RWPE2 (cell line): ENCODE measurements around the gene ERMP1.

Experiments
- ATAC-seq: fragments of 200-7000 bp; cut with Tn5 transposase; 3 replicates; pipeline ENCODE4 v1.9.1; 2021; ENCODE audit warnings: low read depth
- DNase-seq: peaks from one replicate; pipeline ENCODE4 v3.0.0-alpha.2; 2020; ENCODE audit warnings: low spot score
- H3K27ac ChIP-seq: fragments of 450-650 bp; 2 replicates; pipeline ENCODE4 v1.5.1; 2017; ENCODE audit warnings: mild to moderate bottlenecking; ENCODE audit not compliant: poor library complexity, severe bottlenecking
- H3K27me3 ChIP-seq: fragments of 250-450 bp; sonication (Bioruptor Pico); 2 replicates; pipeline ENCODE4 v1.5.1; 2021; ENCODE audit warnings: mild to moderate bottlenecking, moderate library complexity; ENCODE audit not compliant: insufficient read depth, poor library complexity, severe bottlenecking
- H3K36me3 ChIP-seq: fragments of 250-450 bp; sonication (Bioruptor Pico); 2 replicates; pipeline ENCODE4 v1.5.1; 2020; ENCODE audit warnings: low read depth, mild to moderate bottlenecking, moderate library complexity
- H3K4me1 ChIP-seq: fragments of 250-450 bp; sonication (Bioruptor Pico); 2 replicates; pipeline ENCODE4 v1.5.1; 2021; ENCODE audit warnings: mild to moderate bottlenecking, moderate library complexity; ENCODE audit not compliant: insufficient read depth, poor library complexity, severe bottlenecking
- H3K4me3 ChIP-seq: fragments of 250-450 bp; sonication (Bioruptor Pico); 2 replicates; pipeline ENCODE4 v1.5.1; 2021; ENCODE audit warnings: mild to moderate bottlenecking, moderate library complexity; ENCODE audit not compliant: severe bottlenecking
- H3K9me3 ChIP-seq: fragments of 250-450 bp; sonication (Bioruptor Pico); 2 replicates; pipeline ENCODE4 v1.5.1; 2021; ENCODE audit warnings: mild to moderate bottlenecking, moderate library complexity; ENCODE audit not compliant: severe bottlenecking
- TF ChIP-seq, protein P1 (sequence below): fragments of 450-650 bp; IDR thresholded peaks from one replicate; pipeline ENCODE4 v1.5.1; 2017; ENCODE audit warnings: mild to moderate bottlenecking, moderate library complexity; ENCODE audit not compliant: poor library complexity, severe bottlenecking

ERMP1 gene

DNA sequence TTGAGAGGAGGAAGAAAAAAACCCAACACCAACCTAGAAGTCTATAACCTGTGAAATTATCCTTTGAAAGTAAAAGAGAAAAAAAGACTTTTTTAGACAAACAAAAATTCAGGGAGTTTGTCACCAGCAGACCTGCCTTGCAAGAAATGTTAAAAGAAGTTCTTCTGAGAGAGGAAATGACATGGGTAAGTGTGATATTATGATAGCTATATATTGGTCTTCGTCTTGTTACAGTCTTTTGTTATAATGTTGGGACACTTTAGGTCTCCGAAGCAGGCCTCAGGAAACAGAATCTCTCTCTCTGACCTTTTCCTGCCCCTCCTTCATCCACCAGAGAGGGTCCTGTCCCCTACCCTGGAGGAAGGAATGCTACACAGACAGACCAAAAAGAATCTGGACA, 41.1 kb upstream of the ERMP1 start:
- no peak for ATAC-seq
- H3K36me3 ChIP-seq = no peaks in the 10 kb centered on the region
- no peaks in the 10 kb centered on the region for H3K27me3 ChIP-seq
- no peaks in the 10 kb centered on the region for H3K9me3 ChIP-seq
- no peak overlapping the region for H3K4me3 ChIP-seq
- H3K27ac ChIP-seq = no peak overlapping the region
- TF ChIP-seq, protein P1, sequence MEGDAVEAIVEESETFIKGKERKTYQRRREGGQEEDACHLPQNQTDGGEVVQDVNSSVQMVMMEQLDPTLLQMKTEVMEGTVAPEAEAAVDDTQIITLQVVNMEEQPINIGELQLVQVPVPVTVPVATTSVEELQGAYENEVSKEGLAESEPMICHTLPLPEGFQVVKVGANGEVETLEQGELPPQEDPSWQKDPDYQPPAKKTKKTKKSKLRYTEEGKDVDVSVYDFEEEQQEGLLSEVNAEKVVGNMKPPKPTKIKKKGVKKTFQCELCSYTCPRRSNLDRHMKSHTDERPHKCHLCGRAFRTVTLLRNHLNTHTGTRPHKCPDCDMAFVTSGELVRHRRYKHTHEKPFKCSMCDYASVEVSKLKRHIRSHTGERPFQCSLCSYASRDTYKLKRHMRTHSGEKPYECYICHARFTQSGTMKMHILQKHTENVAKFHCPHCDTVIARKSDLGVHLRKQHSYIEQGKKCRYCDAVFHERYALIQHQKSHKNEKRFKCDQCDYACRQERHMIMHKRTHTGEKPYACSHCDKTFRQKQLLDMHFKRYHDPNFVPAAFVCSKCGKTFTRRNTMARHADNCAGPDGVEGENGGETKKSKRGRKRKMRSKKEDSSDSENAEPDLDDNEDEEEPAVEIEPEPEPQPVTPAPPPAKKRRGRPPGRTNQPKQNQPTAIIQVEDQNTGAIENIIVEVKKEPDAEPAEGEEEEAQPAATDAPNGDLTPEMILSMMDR = no peak
- peaks cover under 1% of the 10 kb centered on the region for H3K4me1 ChIP-seq
- DNase-seq = no peak

DNA sequence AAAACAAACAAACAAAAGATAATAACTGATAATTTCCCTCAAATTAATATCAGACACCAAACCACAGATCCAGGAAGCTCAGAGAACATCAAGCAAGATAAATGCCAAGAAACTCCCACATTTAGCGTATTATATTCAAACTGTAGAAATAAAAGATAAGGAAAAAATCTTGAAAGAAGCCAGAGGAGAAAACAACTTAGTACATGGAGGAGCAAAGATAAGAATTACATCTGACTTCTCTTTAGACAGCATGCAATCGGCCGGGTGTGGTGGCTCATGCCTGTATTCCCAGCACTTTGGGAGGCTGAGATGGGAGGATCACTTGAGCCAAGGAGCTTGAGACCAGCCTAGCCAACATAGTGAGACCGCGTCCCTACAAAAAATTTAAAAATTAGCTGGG, 40.5 kb upstream of the ERMP1 start:
- no peak overlapping the region for H3K27ac ChIP-seq
- no peaks in the 10 kb centered on the region for H3K9me3 ChIP-seq
- no peak for ATAC-seq
- no peak for DNase-seq
- H3K4me3 ChIP-seq = no peak overlapping the region
- H3K36me3 ChIP-seq = no peaks in the 10 kb centered on the region
- no peaks in the 10 kb centered on the region for H3K27me3 ChIP-seq
- no peaks in the 10 kb centered on the region for H3K4me1 ChIP-seq
- TF ChIP-seq, protein P1 = no peak

DNA sequence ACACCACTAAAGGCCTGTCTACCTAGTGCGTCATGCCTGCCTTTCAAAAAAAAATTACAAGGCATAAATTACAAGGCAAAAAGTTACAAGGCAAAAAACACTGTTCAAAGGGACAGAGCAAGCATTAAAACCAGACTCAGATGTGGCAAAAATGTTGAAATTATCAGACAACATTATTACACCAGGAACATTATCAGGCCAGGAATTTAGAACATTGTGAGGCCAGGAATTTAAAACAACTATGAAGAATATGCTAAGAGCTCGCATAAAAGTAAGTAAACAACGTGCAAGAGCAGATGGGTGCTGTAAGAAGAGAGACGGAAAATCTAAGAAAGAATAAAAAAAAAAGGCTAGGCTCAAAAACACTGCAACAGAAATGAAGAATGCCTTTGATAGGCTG, 39.6 kb upstream of the ERMP1 start:
- Histone ChIP-seq H3K36me3 (no peaks in the 10 kb centered on the region), H3K27ac (no peak overlapping the region), H3K4me1 (no peaks in the 10 kb centered on the region), H3K4me3 (no peak overlapping the region), H3K9me3 (no peaks in the 10 kb centered on the region), H3K27me3 (no peaks in the 10 kb centered on the region)
- TF ChIP-seq, protein P1 = no peak
- DNase-seq = no peak
- ATAC-seq = no peak

DNA sequence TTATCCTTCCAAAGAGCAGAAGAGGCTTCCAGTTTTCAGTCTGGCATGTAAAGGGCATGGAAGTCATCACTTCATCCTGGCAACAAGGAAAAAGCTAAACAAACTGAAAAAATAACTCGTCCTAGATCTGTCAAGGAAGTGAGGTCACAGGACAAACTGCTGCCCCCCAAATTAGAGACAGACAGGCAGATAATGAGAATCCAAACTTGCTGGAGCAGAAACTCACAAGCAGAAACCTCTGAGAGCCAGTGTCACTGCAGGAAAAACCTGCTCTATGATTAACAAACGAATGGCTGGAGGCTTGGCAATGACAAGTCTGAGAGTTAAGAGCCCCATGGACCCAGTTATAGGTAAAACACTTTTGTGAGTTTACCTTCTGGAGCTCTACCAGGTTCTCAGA, 38.9 kb upstream of the ERMP1 start:
- Histone ChIP-seq H3K36me3 (no peaks in the 10 kb centered on the region), H3K9me3 (no peaks in the 10 kb centered on the region), H3K4me1 (no peaks in the 10 kb centered on the region), H3K27ac (no peak overlapping the region), H3K27me3 (no peaks in the 10 kb centered on the region), H3K4me3 (no peak overlapping the region)
- ATAC-seq (no peak), DNase-seq (no peak)
- TF ChIP-seq, protein P1 = no peak

DNA sequence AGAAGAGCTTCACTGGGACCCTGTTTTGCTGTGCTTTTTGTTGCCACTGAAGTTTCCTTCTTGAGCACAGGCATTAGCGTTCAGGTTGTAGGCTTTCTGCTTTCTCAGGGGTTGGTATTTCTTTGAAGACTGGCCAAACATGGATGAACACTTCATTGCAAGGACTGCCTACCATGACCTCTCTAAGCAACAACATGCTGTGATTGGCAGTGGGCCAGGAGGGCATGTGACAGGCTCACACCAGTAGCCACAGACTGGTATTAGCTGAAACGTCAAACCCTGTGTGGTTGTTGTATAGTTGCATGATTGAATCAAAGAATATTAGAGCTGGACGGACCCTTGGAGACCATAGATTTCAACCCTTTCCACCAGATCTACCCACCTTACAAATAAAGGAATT, 37.8 kb upstream of the ERMP1 start:
- no peak overlapping the region for H3K4me3 ChIP-seq
- DNase-seq (no peak), ATAC-seq (no peak)
- TF ChIP-seq, protein P1 = no peak
- no peaks in the 10 kb centered on the region for H3K27me3 ChIP-seq
- no peaks in the 10 kb centered on the region for H3K36me3 ChIP-seq
- no peaks in the 10 kb centered on the region for H3K9me3 ChIP-seq
- no peaks in the 10 kb centered on the region for H3K4me1 ChIP-seq
- H3K27ac ChIP-seq = no peak overlapping the region
